Activated CD8-positive, alpha-beta memory T cell treated with anti-CD3 and anti-CD28 coated beads for 36 hours (primary cell): ENCODE results near the gene HDGFL3. TPM values are rescaled to one million over a fixed set of nuclear protein-coding genes. Genes with fewer than 3 reads are reported as not detected.
"Not testable (repeated sequence)": the region's sequence is repeated elsewhere in the genome, so short reads cannot be mapped to it uniquely, and the experiment has no call there.

Source experiments
- CTCF ChIA-PET: fragments of 350-600 bp; sonication (Branson Sonifier 250); formaldehyde crosslinking; loops from one replicate; lab custom pipeline; 2021; ENCODE audit warnings: antibody characterized with exemption; lab: Charles Lee
- POLR2A ChIA-PET: fragments of 350-600 bp; sonication (Branson Sonifier 250); formaldehyde crosslinking; loops from one replicate; lab custom pipeline; 2021; ENCODE audit warnings: antibody characterized with exemption; lab: Charles Lee
- total RNA-seq, 2 experiments: library from RNA; stranded (reverse); gene quantifications; one replicate each; pipeline ENCODE4 v1.2.3, GENCODE V29; 2021

HDGFL3 gene
- total RNA-seq, 2 experiments from 2014 or later = 6.9 to 7.4 TPM

- ChIA-PET CTCF (interaction anchor here (0.7 kb wide), 1 partner anchor 1909 kb away, joined by 3 read pairs; no protein-coding TSS in a partner anchor), POLR2A (interaction anchor here (0.8 kb wide), 1 partner anchor 132 kb away, joined by 3 read pairs; the partner anchor contains the start of gene BTBD1)
These were observed 8.3 kb downstream of the HDGFL3 start for GRCh38 chr15:83199288-83199687.

- ChIA-PET POLR2A (no interaction called here), CTCF (no interaction called here)
These were observed 9.1 kb downstream of the HDGFL3 start for GRCh38 chr15:83198476-83198875.

- ChIA-PET CTCF (no interaction called here), POLR2A (no interaction called here)
These were observed 13.1 kb downstream of the HDGFL3 start for GRCh38 chr15:83194528-83194927.

GRCh38 chr15:83193721-83194120 is 13.9 kb downstream of the HDGFL3 start:
- POLR2A ChIA-PET = no interaction called here
- CTCF ChIA-PET = no interaction called here

- ChIA-PET POLR2A (no interaction called here), CTCF (no interaction called here)
These were observed 14.9 kb downstream of the HDGFL3 start for GRCh38 chr15:83192742-83193141.

- ChIA-PET CTCF (no interaction called here), POLR2A (no interaction called here)
These were observed 17.2 kb downstream of the HDGFL3 start for GRCh38 chr15:83190450-83190849.

GRCh38 chr15:83185561-83185960 is 22.1 kb downstream of the HDGFL3 start:
- CTCF ChIA-PET = no interaction called here

GRCh38 chr15:83178869-83179325 is 28.7 kb downstream of the HDGFL3 start:
- ChIA-PET CTCF (no interaction called here), POLR2A (no interaction called here)

More at GRCh38 chr15:83185561-83185960, 22.1 kb downstream of the HDGFL3 start:
- POLR2A ChIA-PET = no interaction called here

- POLR2A ChIA-PET = no interaction called here
- CTCF ChIA-PET = no interaction called here
These were observed 29.2 kb downstream of the HDGFL3 start for GRCh38 chr15:83178390-83178789.

- ChIA-PET CTCF (no interaction called here), POLR2A (no interaction called here)
These were observed 32.7 kb downstream of the HDGFL3 start for GRCh38 chr15:83174891-83175290.

- ChIA-PET CTCF (no interaction called here), POLR2A (no interaction called here)
These were observed 37.0 kb downstream of the HDGFL3 start for GRCh38 chr15:83170474-83171165.

GRCh38 chr15:83169576-83169975 is 38.0 kb downstream of the HDGFL3 start:
- POLR2A ChIA-PET, CTCF ChIA-PET: not testable (repeated sequence)

GRCh38 chr15:83166830-83167229 is 40.8 kb downstream of the HDGFL3 start:
- CTCF ChIA-PET = no interaction called here
- POLR2A ChIA-PET = no interaction called here

- ChIA-PET CTCF (no interaction called here), POLR2A (no interaction called here)
These were observed 41.4 kb downstream of the HDGFL3 start for GRCh38 chr15:83166218-83166617.

- CTCF ChIA-PET = no interaction called here
- POLR2A ChIA-PET = no interaction called here
These were observed 42.7 kb downstream of the HDGFL3 start for GRCh38 chr15:83164771-83165404.

- ChIA-PET CTCF (no interaction called here), POLR2A (no interaction called here)
These were observed 43.4 kb downstream of the HDGFL3 start for GRCh38 chr15:83164111-83164770.

GRCh38 chr15:83163032-83163431 is 44.6 kb downstream of the HDGFL3 start:
- POLR2A ChIA-PET = no interaction called here
- CTCF ChIA-PET = no interaction called here

- POLR2A ChIA-PET = no interaction called here
- CTCF ChIA-PET = no interaction called here
These were observed 46.9 kb downstream of the HDGFL3 start for GRCh38 chr15:83160741-83161140.

- POLR2A ChIA-PET = no interaction called here
These were observed 49.2 kb downstream of the HDGFL3 start for GRCh38 chr15:83158393-83158792.

GRCh38 chr15:83155942-83156341 is 51.7 kb downstream of the HDGFL3 start:
- ChIA-PET CTCF (no interaction called here), POLR2A (no interaction called here)

More at GRCh38 chr15:83158393-83158792, 49.2 kb downstream of the HDGFL3 start:
- CTCF ChIA-PET = no interaction called here
